NCI-H524 treated with DMSO at 0.1 percent for 48 hours (cell line): ENCODE measurements around the gene LSM3.

Experiments
- DNase-seq: peaks from one replicate; lab custom pipeline; 2025; lab: John Stamatoyannopoulos, UW

The LSM3 gene

GRCh38 chr3:14178247-14179113 is at the start of gene LSM3, which contains the start of gene XPC:
LSM3 (plus strand) TSS chr3:14178817; CDS start chr3:14178861, 44 bp downstream.
XPC (minus strand) TSS chr3:14178601; CDS start chr3:14178568, 33 bp downstream.
- DNase-seq, result peak; percentile 82

- DNase-seq, result no peak
These were observed 49.3 kb upstream of the LSM3 start for GRCh38 chr3:14129296-14129695.

GRCh38 chr3:14130230-14130629 is 48.4 kb upstream of the LSM3 start:
- no peak for DNase-seq

GRCh38 chr3:14130707-14131106 is 47.9 kb upstream of the LSM3 start:
- no peak for DNase-seq

GRCh38 chr3:14131134-14131533 is 47.5 kb upstream of the LSM3 start:
- no peak for DNase-seq

GRCh38 chr3:14132120-14132519 is 46.5 kb upstream of the LSM3 start:
- no peak for DNase-seq

GRCh38 chr3:14132689-14133088 is 45.9 kb upstream of the LSM3 start:
- no peak for DNase-seq

- DNase-seq, result no peak
These were observed 45.3 kb upstream of the LSM3 start for GRCh38 chr3:14133188-14133800.

GRCh38 chr3:14133876-14134275 is 44.7 kb upstream of the LSM3 start:
- DNase-seq, result no peak

GRCh38 chr3:14134291-14134690 is 44.3 kb upstream of the LSM3 start:
- DNase-seq, result no peak

- DNase-seq, result no peak
These were observed 43.0 kb upstream of the LSM3 start for GRCh38 chr3:14135581-14135980.

- DNase-seq, result no peak
These were observed 41.6 kb upstream of the LSM3 start for GRCh38 chr3:14137004-14137403.

- no peak for DNase-seq
These were observed 41.2 kb upstream of the LSM3 start for GRCh38 chr3:14137445-14137844.

GRCh38 chr3:14138109-14138877 is 40.3 kb upstream of the LSM3 start:
- no peak for DNase-seq

GRCh38 chr3:14138878-14139655 is 39.5 kb upstream of the LSM3 start:
- DNase-seq, result no peak

- no peak for DNase-seq
These were observed 38.8 kb upstream of the LSM3 start for GRCh38 chr3:14139771-14140170.

- DNase-seq, result no peak
These were observed 37.9 kb upstream of the LSM3 start for GRCh38 chr3:14140668-14141067.

- no peak for DNase-seq
These were observed 37.5 kb upstream of the LSM3 start for GRCh38 chr3:14141144-14141543.

- DNase-seq, result no peak
These were observed 36.8 kb upstream of the LSM3 start for GRCh38 chr3:14141602-14142341.

GRCh38 chr3:14142567-14143270 is 35.9 kb upstream of the LSM3 start:
- no peak for DNase-seq
